LoVo (cell line): ENCODE data around the gene BSND.
"Not testable (repeated sequence)": the region's sequence is repeated elsewhere in the genome, so short reads cannot be mapped to it uniquely, and the experiment has no call there.

Source experiments
- DNase-seq: peaks from one replicate; pipeline ENCODE4 v3.0.0-alpha.2; 2016; ENCODE audit warnings: low spot score

The BSND gene

DNA sequence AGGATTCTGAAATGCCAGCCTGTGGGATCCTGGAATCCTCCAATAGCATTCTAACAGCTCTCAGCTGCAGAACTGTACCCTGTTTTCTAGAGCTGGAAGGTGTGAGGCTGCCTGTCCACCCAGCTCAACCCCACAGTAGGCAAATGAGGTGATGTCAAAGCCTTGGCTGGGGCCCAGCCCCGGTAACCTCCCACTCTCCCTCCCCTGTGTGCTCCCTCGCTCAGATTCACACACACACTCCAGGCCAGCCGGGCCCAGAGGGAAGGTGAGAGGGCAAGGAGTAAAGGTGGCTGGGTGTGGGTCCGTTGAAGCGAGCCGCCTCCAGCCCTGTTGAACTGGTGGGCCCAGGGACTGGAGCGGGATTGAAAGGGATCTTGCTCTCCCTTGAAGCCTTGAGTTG lies at the start of gene BSND:
Gene BSND, plus strand, starts transcription at position 257 of the 400 bp plus-strand sequence. CDS start 254 bp downstream, outside the sequence.
- DNase-seq: no peak

- no peak for DNase-seq
Observed at GRCh38 chr1:54949053-54949452, 49.7 kb upstream of the BSND start.

- no peak for DNase-seq
Observed at GRCh38 chr1:54950006-54950368, 48.7 kb upstream of the BSND start.

GRCh38 chr1:54950369-54951163 lies 48.2 kb upstream of the BSND start:
- peak; percentile 71 for DNase-seq

DNA sequence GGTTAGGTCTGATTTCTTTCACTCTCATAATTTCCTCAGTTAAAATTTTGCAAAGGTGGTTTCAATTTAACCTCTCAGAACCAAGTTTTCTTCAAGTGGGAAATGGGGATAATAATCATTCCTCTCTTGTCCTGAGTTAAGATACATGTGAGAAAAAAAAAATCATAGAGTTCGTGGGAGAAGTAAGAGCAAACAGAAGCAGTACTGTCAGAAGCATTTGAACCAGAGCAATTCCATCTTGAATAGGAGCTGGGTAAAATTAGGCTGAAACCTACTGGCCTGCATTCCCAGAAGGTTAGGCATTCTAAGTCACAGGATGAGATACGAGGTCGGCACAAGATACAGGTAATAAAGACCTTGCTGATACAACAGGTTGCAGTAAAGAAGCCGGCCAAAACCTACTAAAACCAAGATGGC lies 46.9 kb upstream of the BSND start:
- DNase-seq: no peak

DNA sequence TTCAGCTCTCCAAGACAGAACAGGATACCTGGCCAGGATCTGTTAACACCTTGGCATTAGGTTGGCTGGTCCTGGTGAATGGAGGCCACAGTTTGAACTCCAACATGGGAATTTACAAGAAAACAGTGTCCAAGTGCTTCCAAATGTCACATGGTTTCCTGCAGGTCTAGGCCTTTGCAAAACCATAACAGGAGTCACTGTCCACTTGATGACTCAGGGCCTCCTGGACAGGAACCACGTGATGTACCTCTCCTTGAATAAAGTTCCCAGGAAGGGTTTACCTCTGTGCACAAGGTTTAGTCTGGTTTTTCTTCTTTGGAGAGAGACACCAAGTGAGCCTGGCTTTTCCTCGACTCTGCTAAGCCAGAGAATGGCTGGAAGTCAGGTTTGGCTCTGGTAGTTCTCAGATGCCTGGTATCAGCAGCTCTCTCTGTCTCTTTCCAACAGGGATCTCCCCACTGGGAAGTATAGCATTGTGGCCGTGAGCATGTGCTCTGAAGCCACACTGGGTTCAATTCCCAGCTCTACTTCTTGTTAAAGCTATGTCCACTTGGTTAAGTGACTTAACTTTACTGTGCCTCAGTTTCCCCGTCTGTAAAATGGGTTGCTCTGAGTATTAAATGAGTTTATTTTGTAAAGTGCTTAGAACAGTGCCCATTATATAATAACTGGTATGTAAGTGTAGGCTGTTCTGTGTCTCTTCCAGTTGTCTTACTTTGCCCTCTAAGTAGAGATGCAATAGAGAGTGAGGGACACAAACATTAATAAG lies 45.6 kb upstream of the BSND start:
- peak; percentile 9 for DNase-seq

DNA sequence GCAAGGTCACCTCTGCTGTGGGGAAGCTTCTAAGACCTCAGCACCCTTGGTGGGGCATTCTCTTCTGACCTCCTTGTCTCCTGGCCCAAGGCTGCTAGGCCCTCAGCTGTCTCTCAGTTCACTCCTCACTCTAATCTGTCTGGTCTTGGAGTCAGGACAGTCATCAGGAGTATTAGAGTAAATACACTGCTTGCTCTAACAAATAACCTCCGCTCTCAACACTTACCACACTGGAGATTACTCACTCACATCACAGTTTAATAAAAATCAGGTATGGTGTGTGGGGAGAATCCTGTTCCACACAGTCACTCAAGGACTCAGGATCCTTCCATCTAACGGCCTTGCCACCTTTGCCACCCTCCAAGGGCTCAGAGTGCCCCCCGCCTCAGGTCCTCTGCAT lies 44.9 kb upstream of the BSND start:
- DNase-seq: no peak

- peak; percentile 76 for DNase-seq
Observed at GRCh38 chr1:54955359-54955758, 43.4 kb upstream of the BSND start.

DNA sequence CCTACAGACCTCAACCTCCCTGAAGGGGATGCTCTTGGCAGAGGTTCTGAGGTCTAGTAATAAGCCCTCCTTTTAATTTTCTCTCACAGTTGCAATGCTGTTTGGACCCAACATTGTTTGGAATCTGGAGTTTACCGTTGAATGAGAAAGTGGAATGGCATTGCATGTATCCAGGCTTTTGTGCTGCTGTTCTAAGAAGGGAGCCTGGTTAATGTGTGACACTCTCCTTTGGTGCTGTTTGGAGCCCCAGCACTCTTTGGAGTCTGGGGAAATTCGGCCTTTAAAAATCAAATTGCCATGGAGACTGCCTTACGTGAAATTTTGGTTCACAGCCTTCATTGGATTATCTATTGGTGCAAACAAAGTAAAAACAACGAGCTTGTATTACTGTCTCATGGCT lies 42.0 kb upstream of the BSND start:
- no peak for DNase-seq

DNA sequence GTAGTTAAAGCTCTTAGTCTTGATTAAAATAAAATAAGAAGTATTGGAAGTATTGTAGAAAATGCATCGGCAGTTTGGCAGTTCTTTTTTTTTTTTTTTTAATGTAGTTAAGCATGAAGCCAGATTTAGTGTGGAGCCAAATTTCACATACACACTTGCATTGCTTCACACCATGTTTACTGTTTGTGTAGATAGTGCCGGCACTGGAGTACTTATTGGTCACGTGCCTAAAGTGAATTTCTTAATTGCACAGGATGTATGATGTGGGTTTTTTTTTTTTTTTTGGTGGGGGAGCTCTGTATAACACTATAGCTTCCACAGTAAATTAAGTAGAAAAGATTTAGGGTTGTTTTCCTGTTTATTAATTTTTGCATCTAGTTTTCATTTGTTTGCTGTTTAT lies 39.5 kb upstream of the BSND start:
- no peak for DNase-seq

- DNase-seq: no peak
Observed at GRCh38 chr1:54962612-54963395, 35.9 kb upstream of the BSND start.

DNA sequence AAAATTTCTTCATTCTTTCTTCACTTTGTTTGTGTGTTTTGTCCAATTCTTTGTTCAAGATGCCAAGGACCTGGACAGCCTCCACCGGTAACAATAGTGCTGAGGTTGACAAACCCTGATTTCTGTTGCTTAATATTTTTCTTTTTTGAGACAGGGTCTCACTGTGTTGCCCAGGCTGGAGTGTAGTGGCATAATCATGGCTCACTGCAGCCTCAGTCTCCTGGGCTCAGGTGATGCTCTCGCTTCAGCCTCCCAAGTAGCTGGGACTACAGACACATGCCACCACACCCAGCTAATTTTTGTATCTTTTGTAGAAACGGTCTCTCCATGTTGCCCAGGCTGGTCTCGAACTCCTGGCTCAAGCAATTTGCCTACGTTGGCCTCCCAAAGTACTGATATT lies 34.9 kb upstream of the BSND start:
- not testable (repeated sequence) for DNase-seq

DNA sequence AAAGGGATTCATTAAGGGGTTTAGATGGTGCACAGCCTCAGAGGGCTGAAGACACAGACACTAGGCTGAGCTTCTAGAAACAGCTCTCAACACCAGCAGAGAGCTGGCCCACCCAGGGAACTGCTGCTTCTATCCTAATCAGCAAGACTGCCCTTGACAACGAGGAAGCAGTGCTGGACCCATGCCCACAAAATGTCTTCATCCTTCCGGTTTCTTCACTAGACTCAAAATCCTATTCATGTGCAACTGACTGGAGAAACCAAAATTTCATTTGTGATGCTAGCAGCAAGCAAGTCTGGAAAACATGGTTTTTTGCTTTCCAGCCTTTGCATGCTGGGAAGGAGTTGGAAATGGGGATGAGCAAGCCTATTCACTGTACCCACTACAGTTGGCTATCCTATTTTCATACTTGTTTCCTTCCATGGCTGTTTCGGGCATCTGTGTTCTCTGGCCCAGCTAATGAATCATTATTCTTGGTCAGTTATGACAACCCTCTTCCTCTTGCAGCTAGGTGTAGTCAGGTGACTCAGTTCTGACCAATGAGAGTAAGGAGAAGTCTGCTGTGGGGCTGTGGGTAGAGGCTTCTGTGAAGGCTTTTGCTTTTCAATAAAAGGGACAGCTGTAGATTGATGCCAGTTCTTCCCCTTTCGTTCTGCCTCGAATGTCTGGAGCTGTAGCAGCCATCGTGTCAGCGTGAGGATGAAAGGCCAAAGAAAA lies 33.0 kb upstream of the BSND start:
- DNase-seq: no peak

- no peak for DNase-seq
Observed at GRCh38 chr1:54967372-54967771, 31.4 kb upstream of the BSND start.

DNA sequence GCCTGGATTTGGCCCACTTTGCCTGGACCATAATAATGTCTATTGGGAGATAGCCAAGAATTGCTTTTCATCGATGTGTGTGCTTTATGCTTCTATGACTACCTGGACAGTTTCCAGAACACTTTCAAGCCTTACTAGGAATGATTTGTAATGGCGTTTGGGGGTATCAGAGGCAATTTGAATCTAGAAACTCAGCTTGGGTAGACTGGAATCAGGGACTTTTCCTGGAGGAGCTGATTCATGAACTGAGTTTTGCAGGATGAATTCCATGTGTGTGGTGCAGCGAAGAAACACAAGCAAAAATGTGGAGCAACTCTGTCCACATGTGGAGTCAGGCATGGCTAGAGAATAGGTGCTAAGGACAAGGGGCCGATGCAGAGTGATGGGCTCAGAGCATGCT lies 30.2 kb upstream of the BSND start:
- DNase-seq: no peak

- DNase-seq: no peak
Observed at GRCh38 chr1:54969879-54970278, 28.9 kb upstream of the BSND start.

DNA sequence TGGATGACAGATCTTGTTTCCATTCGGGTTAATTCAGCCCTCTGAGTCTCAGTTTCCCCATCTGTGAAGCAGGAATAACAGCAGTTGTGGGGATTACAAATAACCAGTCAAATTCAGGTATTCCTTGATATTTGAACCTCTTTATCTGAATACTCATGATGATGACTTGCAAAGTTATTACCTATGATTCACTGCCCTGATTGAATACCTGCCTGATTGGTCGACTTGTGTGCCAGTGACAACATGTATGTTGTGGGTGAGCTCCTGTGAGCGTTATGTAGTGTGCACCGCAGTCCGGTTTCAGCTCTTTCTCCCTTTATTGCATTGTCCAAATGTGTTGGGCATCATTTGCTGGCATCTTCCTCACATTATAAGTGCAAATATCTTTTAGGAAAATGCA lies 27.8 kb upstream of the BSND start:
- no peak for DNase-seq

DNA sequence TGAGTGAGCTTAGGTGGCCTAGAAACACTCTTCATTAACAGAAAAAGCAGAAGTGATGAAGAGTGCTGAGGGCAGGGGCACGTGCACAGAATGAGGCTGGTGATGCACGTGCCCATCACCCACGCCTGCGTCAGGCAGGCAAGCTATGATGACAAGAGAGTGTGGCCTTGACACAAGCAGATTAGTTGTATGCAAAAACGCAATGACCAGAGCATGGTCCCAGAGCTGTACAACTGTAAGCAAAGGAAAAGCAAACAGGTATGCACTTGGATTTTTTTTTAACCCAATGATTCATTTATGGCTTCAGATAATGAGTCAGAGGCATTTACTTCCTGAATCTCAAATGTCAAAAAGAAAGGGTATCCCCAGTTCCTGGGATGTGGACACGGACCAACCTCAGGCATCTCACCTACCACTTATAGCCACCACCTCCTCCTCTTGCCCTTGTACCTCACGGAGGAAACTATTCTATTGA lies 27.4 kb upstream of the BSND start:
- peak; percentile 84 for DNase-seq

GRCh38 chr1:54972436-54972835 lies 26.3 kb upstream of the BSND start:
- DNase-seq: no peak

- no peak for DNase-seq
Observed at GRCh38 chr1:54973205-54973921, 25.4 kb upstream of the BSND start.
